DMS53 treated with DMSO at 0.1 percent for 48 hours (cell line): ENCODE data around the gene RSAD2.
"Not testable (repeated sequence)": the region's sequence is repeated elsewhere in the genome, so short reads cannot be mapped to it uniquely, and the experiment has no call there.

Experiments used
- DNase-seq: peaks from one replicate; lab custom pipeline; 2025; ENCODE audit not compliant: unreplicated experiment; lab: John Stamatoyannopoulos, UW

Gene RSAD2

GRCh38 chr2:6877402-6878304, at the start of gene RSAD2:
Gene RSAD2 (plus strand): TSS chr2:6877777. CDS start chr2:6877801, 24 bp downstream.
- peak; percentile 27 for DNase-seq

DNA sequence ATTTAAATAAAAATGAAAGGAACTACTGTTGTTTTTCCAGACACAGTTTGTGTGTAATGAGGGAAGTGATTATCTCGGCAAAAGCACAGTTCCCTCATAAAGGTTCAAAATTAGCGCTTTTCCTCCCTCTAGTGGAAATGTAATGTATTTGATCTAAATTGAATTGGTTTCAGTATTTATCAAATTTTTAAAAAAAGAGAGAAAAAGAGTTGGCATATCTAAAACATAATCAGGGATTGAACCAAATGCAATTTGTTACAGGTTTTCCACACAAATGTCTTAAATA, 49.3 kb upstream of the RSAD2 start:
- peak; percentile 3 for DNase-seq

DNA sequence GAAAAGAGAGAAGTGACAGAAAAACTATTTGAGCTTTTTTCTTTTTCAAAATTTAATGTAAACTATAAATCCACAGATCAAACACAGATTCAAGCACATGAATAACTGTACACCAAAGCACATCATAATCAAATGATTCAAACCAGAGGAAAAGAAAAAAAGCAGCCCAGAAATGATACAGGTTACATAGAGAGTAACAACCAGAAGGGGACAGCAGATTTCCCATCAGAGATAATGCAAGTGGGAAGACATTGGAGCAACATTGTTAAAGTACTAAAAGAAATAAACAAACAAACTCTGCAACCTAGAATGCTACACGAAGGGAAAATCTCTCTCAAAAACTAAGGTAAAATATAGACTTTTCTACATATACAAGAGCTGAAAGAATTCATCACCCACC, 46.3 kb upstream of the RSAD2 start:
- DNase-seq: no peak

- DNase-seq: no peak
These were observed 44.8 kb upstream of the RSAD2 start for GRCh38 chr2:6832596-6833299.

GRCh38 chr2:6833300-6833604, 44.3 kb upstream of the RSAD2 start:
- no peak for DNase-seq

GRCh38 chr2:6834163-6834562, 43.4 kb upstream of the RSAD2 start:
- no peak for DNase-seq

- DNase-seq: peak; percentile 33
These were observed 42.1 kb upstream of the RSAD2 start for GRCh38 chr2:6835467-6835866.

GRCh38 chr2:6838673-6839319, 38.8 kb upstream of the RSAD2 start:
- no peak for DNase-seq

- DNase-seq: no peak
These were observed 35.9 kb upstream of the RSAD2 start for GRCh38 chr2:6841537-6842287.

- DNase-seq: no peak
These were observed 32.3 kb upstream of the RSAD2 start for GRCh38 chr2:6845312-6845711.

GRCh38 chr2:6845903-6846302, 31.7 kb upstream of the RSAD2 start:
- no peak for DNase-seq

- no peak for DNase-seq
These were observed 31.0 kb upstream of the RSAD2 start for GRCh38 chr2:6846540-6846939.

DNA sequence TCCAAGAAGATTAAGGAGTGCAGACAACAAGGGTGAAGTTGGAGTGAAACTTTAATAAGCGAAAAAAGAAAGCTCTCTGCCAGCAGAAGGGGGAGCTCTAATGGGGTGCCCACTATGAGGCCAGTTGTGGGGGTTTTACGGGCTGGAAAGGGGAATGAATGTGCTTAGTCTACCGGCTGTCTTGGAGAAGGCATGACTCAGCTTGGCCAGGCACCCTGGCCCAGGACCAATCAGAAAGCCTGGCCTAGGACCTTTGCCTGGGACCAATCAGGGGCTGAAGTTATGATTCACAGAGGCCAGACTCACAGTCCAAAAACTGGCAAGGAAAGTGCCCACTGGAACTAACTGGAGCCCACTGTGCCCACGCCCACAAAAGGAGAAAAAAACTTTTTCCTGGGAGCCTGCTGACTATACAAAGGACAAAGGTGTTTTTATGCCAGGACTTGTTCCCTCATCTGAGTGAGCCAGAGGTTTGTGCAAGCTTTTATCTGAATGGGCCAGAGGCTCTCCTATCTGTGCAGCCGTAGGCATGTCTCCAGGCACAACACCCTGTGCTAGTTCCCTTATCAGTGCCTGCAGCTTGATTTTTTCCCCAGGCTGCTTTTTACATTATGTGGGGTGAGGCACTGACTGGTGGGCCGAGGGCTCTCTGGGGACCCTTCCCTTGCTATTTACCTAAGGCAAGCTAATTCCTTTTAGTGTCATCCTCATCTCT, 30.5 kb upstream of the RSAD2 start:
- DNase-seq: no peak

DNA sequence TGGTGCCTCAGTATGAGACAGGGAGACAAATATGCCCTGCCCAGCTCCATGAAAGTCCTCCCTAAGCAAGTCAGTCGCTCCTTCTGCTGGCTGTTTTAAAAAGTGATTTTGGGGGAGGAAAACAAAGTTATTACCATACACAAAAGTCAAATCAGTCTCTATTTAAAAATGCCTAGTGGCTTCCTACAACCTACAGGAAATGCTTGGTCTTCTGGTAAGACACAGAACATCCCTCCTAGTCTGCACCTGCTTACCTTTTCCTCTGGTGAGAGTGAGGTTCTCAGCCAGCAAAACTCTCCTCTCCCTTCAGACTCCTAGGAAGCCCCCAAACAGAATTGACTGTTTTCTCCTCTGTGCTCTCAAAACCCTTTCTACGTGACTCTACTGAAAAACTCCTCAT, 25.4 kb upstream of the RSAD2 start:
- no peak for DNase-seq

GRCh38 chr2:6854416-6854815, 23.2 kb upstream of the RSAD2 start:
- DNase-seq: no peak

DNA sequence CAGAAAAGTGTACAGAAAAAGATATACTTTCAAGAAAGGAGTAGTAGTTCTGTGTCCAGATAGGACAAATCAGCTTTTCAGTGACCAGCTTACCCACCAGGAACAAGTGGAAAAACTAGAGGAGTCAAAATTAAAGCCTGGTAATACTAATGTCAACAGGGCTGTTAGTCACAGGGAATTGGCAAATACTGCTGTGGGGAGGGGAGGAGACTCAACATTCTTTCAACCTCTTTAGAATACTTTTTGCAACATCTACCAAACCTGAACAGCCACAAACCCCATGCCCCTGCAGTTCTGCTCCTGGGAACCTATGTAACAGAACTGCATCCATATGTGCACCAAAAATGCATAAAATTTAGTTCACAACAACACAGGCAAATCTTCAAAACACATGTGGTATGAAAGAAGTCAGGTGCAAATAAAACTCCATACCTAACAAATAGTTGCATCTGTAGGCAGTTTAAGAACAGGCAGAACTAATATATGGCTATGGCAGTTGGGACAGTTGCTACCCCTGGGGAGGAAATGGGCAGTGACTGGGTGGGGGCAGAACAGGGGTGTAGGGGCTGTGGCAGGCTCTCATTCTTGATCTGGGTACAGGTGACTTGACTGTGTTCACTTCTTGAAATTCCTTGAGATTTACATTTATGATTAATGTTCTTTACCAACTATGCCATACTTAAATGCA, 21.6 kb upstream of the RSAD2 start:
- peak; percentile 35 for DNase-seq

DNA sequence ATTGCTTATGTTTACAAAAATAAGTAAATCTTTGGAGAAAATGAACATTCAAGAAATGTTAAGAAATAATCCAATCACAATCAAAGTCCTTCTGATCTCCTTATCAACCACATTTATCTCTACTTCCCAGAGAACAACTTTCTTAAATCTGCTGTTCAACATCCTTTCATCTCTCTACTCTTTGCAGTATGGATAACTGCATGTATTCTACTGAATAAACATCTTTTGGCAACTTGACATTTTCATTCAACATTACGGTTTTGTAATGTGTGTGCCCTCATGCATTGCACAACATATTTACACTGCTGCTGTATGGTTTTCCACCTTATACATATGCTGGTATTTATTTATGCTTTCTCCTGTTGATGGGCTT, 21.0 kb upstream of the RSAD2 start:
- no peak for DNase-seq

- not testable (repeated sequence) for DNase-seq
These were observed 19.0 kb upstream of the RSAD2 start for GRCh38 chr2:6858466-6859027.

- no peak for DNase-seq
These were observed 17.3 kb upstream of the RSAD2 start for GRCh38 chr2:6860296-6860695.

- no peak for DNase-seq
These were observed 13.8 kb upstream of the RSAD2 start for GRCh38 chr2:6863792-6864191.
